ENCODE measurements around the gene GRPEL1.
"Not testable (repeated sequence)": the region's sequence is repeated elsewhere in the genome, so short reads cannot be mapped to it uniquely, and the experiment has no call there.

Gene GRPEL1

DNA sequence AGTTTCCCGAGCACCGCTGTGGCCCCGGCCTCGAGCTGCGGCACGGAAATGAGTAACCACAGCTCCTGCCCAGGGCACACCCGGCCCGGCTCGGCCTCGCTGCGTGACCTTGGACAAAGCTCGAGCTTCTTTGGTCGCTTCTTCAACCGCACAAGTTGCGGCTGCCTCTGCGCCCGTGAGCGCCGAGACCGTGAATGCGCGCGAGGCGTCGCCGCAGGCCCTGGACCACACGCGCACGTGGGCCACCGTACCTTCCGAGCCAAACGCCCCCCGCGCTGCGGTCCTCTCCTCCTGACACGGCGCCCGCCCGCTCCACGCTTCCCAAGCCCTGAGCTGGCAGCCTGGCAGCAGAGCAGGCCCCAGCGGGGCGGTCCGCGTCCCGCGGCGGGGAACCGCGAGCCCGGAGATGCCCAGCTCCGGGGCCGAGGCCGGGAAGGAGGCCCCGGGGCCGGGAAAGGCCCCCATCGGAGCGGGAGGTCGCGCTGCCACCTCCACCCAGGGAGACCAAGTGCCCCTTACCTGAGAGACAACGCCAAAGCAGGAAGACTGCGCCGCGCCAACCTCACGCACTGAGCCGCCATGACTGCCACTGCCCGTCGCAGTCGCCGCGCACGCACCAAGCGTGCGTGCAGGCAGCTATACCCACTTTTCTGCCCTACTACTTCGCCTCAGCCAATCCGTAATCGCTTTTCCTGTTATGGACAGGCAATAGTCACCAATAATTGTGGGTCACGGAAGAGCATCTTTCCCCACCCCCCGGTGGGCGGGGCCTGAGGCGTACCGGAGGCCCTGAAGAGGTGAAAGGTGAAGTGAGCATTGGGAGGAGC, at the start of gene GRPEL1:
Gene GRPEL1 (minus strand): TSS at position 613 of the 827 bp plus-strand sequence. CDS start 32 bp downstream, at position 581.
- peak; percentile 100 for DNase-seq (ENCODE audit: low spot score)

DNA sequence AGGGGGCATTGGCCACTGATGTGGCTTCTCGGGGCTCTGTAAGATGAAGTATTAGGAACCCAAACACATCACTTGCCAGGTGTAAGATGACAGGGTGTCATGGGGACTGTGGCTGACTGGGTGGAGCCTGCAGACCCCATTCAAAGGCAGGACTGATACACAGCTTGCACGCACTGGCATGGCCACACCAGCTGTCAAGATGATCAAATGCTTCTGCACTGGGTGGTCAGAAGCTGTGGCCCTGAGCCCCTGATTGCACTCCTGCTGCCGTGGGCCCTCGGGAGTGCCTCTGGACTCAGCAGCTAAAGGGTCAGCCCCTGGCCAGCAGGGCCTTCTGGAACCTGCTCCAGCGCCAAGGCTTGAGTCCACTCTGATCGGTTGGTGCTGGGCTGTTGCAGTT, 48.8 kb upstream of the GRPEL1 start:
- DNase-seq (ENCODE audit: low spot score) = no peak

DNA sequence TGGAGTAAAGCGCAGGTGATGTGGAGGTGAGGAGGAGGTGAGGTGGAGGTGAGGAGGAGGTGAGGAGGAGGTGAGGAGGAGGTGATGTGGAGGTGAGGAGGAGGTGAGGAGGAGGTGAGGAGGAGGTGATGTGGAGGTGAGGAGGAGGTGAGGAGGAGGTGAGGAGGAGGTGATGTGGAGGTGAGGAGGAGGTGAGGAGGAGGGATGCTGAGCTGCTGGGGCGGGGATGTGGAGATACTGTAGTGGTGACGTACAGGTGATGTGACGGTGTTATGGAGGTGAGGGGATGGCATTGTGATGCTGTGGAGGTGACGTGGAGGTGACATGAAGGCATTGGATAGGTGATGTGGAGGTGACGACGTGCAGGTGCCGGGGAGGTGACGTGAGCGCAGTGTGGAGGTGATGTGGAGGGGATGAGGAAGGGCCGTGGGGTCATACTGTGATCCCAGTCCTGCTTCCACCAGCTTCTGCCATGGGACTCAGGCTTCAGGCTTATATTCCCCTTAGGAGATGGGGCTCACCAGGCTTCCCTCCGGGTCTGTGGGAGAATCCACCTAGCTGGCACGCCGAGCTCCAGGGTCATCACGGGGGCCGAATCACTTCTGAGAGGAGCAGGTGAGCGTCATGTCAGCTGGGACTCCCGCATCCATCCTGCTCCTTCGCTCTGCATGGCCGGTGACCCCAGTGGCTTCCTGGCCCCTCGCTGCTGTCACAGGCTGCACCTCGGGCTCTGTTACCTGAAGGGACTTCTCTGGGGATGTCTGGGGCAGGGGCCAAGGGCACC, 47.9 kb upstream of the GRPEL1 start:
- DNase-seq (ENCODE audit: low spot score) = no peak

DNA sequence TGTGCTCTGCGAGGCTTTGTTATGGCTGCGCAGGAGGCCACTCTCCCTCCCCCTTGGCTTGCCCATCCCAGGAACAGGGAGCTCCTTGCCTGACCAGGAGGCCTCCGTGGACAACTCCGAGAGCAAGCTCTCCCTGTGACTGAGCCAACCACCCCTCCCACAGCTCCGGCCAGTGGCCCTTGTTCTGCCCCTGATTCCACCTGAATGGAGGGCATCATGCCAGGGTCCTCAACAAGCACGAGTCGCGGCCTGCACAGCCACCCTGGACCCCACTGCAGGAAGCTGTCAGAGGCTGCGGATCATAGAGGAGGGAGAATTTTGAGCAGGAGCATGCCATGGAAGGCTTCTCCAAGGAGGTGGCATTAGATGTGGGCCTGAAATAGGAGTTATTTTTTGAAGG, 44.8 kb upstream of the GRPEL1 start:
- DNase-seq (ENCODE audit: low spot score) = no peak

DNA sequence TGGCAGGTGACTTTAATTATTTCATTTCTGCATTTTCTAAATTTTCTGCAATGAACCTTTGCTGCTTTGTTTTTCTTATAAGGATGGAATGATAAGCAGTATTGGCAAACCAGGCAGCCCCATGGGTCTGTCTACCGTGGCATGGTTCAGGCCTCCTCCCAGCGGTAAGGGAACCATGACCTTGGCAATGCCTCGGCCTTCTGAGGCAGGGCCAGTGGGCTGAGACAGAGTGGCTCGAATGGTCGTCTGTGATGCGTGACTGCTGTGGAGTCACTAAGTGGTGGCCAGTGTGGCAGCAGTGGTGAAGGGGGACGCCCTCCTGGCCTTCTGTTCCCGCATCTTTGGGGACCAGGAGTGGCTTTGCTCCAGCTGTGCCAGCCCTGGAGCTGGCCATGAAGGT, 43.6 kb upstream of the GRPEL1 start:
- DNase-seq (ENCODE audit: low spot score) = no peak

DNA sequence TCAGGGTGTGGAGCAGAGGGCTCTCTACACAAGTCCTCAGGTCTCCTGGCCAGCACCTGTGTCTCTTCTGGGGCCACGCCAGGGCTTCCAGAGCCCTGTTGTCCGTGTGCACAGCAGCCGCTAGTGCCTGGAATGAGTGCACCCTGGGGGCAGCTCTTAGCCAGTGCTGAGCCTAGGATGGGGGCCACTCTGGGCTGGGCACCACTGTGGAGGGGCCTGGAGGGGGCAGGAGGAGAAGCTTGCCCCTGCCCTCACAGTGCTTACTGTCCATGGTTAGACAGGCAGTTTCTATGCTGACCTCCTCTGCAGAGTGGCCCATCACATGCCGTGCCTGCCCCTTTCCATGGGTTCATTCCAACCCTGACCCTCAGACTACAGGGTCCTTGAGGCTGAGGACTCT, 42.7 kb upstream of the GRPEL1 start:
- no peak for DNase-seq (ENCODE audit: low spot score)

DNA sequence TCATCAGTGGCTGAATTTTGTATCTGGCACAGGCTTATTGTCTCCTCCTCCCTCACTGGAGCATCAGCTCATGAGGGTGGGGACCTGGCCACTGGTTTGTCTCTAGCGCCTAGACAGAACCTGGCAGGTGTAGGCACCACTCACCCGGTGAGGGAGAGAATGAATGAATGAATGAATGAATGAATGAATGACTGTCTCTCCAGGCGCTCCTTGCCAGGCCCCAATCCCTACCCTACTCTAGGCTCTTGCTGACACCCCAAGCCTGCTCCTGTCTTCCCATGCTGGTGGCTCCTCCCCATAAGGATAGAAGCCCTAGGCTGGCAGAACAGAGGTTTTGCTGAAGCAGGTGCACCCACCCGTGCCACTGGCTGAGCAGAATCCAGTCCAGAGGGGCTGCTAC, 41.3 kb upstream of the GRPEL1 start:
- DNase-seq (ENCODE audit: low spot score) = no peak

DNA sequence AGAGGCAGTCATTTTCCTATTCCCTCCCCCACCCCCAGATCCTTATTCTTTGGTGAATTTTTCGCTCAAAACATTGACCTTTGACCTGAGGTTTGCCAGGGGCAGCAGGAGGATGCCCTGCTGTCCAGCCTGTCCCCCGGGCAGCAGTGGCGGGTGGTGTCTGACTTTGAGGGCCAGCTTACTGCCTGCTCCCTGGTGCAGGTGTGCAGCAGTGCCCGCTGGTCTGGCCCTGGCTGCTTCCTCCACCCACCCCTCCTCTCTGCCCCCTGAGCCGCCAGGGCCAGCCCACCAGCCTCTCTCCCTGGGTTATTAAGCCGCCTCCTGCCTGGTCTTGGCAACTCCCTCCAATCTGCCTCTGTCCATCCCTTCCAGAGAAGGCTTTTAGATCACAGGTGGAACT, 40.8 kb upstream of the GRPEL1 start:
- DNase-seq (ENCODE audit: low spot score) = no peak

DNA sequence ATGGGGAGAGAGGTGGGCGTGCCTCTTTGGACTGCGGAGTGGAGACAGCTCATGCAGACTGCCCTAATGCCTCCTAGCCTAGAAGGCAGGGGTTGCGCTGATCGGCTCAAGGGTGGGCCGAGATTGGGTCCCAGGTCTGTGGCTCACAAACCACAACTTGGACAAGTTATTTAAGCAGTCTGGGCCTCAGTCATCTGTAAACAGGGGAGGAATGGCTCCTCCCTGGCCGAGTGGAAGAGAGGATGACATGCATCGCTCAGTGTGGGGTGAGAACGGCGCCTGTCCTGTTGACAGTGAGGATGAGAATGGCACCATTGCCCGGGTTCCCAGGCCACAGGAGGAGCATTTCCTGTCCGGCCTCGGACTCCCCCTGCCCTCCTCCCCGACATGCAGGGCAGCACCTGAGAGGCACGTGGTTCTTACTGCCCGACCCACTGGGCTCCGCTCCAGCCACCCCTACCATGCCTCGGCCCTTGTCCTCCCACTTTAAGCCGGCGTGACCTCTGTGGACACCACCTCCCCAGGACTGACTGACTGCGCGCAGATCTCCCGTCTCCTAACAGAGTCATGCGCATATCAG, 40.3 kb upstream of the GRPEL1 start:
- DNase-seq (ENCODE audit: low spot score) = no peak

DNA sequence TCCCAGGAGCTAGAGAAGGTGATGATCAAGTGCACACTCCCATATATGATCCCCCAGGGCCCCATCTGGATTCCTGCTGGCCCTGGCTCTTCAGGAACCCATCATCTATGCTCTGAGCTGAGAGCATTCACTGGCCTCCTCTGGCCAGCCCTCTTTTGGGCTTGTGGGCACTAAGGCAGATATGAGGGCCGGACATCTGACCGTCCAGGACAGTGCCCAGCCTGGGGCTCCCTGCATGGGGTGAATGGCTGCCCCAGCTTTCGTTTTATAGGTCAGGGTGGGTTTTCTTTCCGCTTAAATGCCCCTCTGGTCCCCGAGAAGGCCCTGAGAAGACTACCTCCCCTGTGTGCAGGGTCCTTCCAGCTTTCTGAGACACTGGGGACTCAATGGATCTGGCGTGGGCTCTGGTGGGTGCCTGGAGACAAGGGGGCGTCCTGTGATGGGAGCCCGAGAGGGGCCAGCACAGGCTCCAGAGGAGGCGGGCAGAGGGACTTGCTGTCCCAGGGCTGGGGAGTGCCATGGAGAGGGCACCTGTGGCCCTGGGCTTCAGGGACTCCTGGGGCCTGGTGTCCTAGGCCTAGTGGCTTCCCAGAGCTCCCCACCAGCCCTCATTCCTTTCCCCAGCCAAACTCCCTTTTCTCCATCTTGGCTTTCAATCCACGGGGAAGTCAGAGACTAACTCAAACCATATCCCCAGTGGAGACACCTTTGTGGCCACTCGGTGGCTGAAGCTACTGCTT, 39.5 kb upstream of the GRPEL1 start:
- DNase-seq (ENCODE audit: low spot score) = no peak

DNA sequence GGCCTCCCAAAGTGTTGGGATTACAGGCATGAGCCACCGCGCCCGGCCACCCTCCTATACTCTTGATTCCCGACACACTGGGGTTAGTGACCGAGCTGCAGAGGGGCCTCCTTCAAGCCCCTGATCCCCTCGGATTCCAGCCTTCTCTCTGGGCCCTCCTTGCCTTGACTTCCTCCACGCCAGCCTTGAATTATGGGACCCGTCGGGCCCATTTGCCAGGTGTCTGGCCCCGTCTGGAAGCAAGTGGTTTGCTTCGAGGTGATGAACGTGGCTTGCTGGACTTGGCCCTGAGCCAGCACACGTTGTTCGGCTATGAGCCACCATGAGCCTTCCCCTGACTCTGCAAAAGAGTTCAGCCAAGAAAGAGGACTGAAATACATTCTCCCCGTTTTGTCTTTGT, 37.4 kb upstream of the GRPEL1 start:
- DNase-seq (ENCODE audit: low spot score) = no peak

DNA sequence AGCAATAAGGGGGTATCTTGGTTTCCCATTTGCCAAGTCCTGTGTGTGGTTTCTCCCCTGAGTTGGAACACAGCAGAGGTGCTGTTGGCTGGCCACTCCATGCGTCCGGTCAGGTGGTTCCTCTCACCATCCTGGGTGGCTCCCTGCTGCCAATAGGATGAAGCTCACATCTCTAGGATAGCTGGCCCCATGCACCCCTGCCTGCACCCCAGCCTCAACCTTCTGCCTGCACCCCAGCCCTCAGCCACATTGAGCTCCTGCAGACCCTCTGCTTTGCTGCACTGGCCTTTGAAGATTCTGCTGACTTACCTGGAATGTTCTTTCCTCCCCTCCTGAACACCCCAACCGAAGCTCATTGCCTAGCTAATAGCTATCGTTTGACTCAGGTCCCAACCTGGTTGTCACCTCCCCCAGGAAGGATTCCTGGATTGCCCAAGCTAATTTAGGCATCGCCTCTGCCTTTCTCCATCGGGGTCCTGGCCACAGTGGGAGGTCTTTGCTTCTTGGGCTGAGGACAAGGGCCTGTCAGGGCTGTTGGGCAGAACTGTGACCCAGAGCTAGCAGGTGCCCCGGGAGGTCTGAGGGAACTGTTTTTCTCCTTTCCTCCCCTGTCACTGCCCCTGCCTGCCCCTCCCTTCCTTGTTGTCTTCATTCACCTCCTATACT, 36.6 kb upstream of the GRPEL1 start:
- DNase-seq (ENCODE audit: low spot score) = no peak

DNA sequence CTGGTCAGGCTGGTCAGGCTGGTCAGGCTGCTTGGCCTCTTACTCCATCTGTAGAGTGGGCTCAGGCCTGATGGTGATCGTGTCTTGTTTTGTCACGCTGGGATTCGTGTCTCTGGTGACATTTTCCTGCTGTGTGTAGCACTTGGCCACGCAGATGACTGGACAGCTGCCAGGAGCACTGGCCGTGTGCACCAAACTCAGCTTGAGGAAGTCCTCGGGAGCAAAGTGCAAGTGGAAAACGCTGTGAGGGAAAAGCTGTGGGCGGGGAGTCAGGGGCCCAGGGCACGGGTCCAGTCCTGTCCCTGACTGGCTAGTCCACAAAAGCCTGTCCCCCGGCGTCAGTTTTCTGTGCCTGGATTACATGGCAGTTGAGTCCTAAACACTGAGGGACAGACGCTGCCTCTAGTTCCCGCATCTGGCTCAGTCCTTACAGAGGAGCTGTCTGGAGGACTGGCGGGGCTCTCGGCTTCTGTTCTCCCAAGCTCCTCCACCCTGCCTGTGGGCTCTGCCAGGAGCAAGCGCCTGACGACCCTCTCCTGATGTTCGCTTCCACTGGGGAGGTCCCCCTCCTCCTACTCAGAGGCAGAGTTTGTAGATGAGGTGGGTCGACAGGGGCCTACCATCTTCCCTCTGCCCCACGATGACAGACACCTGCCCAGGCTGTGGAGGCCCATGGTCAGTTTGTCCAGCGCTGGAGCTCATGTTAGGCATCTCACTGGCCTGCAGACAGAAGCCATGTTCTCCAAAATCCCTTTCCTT, 35.9 kb upstream of the GRPEL1 start:
- DNase-seq (ENCODE audit: low spot score) = peak; percentile 84

DNA sequence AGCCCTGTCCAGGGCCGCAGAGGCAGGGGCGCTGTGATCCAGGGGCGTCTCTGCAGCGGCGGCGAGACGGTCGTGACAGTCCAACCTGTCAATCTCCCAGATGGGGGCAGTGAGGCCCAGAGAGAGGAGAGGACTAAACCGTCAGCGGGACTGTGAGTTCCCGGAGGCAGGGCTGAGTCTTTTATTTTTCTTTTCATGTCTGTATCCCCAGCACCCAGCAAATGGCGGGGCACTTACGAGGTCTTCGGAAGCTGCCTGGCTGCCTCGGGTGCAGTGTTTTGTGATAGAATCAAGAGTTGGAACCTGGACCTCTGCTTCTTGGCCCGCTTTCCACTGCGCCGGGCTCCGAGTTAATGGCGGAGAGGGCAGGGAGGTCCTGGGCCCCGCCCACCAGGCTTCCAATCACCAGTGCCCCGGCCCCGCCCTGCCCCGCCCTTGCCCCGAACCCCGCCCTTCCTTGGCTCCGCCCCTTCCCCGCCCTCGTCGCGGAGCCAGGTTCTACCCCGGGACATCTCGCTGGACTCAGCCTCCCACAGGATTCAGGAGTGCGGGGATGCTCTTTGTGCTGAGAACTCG, 35.3 kb upstream of the GRPEL1 start:
- DNase-seq (ENCODE audit: low spot score) = peak; percentile 92

DNA sequence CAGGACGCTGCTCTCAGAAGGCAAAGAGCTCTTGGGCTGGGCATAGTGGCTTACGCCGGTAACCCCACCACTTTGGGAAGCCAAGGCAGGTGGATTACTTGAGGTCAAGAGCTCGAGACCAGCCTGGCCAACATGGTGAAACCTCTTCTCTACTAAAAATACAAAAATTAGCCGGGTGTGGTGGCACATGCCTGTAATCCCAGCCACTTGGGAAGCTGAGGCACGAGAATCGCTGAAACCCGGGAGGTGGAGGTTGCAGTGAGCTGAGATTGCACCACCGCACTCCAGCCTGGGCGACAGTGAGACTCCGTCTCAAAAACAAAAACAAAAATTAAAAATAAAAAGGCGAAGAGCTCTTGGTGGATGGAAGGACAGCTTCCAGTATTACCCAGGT, 34.6 kb upstream of the GRPEL1 start:
- not testable (repeated sequence) for DNase-seq (ENCODE audit: low spot score)

DNA sequence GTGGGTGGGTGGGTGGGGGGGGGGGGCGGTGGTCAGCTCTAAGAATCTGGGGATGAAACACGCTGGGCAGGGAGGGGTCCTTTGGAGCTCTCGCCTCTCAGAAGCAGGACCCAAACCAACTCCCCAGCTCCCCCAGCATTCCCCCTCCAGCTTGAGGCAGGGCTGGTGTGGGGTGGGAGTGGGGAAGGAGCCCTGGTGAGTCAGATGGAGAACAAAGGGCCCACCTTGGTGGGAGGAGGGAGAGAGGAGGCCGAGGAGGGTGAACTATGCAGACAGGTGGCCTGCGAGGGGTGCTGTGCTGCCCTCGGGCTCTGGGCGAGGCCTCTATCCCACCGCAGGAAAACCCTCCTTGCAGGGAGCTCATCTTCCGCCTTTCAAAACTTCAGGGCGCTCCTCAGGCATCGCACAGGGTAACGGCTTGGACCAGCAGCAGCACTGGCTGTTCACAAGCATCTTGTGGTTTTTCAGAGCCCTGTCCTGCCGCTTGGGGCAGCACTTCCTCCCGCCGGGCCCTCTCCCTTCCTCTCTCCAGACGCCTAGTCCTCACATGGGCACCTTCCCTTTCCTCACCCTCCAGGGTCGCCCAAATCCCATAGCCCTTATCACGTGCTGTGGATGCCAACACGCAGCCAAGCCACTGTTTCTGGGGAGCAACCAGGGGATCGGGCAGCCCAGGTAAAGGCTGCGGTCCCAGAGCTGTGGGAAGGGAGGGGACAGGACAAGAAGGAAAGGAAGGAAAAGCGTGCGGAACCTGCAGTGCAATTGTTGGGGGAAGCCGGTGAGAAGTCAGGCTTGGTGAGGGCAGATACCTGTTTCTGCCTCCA, 34.0 kb upstream of the GRPEL1 start:
- peak; percentile 91 for DNase-seq (ENCODE audit: low spot score)

DNA sequence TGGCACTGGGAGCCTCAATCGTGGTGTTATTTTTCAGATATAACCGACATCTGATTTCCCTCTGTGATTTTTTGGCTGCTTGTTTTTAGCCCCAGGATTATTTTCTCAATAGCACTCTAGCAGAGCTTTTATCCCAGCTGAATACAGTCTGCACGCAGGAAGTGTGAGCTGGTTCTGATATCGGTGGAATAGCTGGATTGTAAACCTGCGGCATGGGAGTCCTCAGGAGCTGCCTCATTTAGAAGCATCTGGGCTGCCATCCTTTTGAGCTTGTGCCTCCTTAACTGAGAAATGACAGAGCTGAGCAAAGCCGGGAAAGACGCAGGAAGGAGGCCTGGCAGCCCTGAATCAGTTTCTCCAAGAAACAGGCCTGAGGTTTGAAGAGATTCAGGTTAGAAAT, 28.4 kb upstream of the GRPEL1 start:
- no peak for DNase-seq (ENCODE audit: low spot score)

DNA sequence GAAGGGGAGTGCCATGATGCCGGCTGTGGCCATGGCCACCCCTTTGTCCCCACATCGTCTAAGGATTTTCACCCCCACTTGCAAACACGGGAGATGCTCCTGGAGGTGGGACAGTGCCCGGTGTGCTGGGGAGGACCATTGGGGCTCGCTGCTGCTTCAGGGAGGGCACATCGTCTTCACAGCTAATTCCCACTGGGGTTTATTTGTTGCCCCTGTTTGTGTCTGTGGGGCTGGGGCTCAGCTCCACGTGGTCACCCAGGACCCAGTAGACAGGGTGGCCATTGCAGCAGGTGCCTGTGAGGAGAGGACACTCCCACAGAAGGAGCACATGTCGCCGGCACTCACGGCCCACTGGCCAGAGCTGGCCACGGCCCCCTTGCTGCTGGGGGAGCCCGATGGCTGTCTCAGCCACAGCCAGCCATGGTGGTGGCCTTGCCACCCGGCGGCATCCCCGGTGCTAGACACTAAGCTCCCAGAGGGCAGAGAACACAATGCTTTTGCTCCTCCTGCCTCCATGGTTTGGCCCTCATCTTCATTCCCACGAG, 27.8 kb upstream of the GRPEL1 start:
- no peak for DNase-seq (ENCODE audit: low spot score)

DNA sequence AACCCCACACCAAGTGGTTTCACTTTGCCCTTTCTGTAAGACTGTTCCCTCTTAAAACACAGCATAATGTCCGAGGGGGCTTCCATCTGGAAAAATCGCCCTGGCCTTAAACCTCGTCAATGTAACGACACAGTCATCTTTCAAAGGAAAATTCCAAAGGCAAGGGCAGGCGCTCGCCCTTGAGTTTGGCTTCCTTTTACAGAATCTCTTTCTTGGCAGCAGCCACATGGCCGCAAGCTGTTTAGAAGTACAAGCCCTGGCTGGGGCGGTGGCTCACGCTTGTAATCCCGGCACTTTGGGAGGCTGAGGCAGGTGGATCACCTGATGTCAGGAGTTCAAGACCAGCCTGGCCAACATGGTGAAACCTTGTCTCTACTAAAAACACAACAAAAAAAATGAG, 27.1 kb upstream of the GRPEL1 start:
- peak; percentile 34 for DNase-seq (ENCODE audit: low spot score)
